Keratinocyte (primary cell): ENCODE results near the gene MEGF8.

Source experiments
- CTCF ChIP-seq, 3 experiments: IDR thresholded peaks in 1 of 3; conservative IDR thresholded peaks in 1 of 3; optimal IDR thresholded peaks in 1 of 3; 2 replicates in 2 of 3; 3 replicates in 1 of 3; pipeline versions ENCODE3 to v1.5.1; 2011; ENCODE audit warnings: low read length in 3 of 3, mild to moderate bottlenecking in 3 of 3, moderate library complexity in 2 of 3, control low read depth in 1 of 3, inconsistent platforms in 1 of 3; ENCODE audit not compliant: insufficient read depth in 2 of 3; ENCODE audit errors: extremely low read depth in 1 of 3
- EZH2 ChIP-seq: IDR thresholded peaks from one replicate; pipeline ENCODE4 v1.6.1; 2012; ENCODE audit warnings: inconsistent platforms, mild to moderate bottlenecking, low read length, moderate library complexity

GRCh38 chr19:42284066-42284501 lies 41.4 kb upstream of the MEGF8 start:
- TF ChIP-seq CTCF (optimal IDR thresholded peaks at IDR 0.05 in 1 of 3, IDR thresholded peaks at IDR 0.05 in 1 of 3, conservative IDR thresholded peaks at IDR 0.05 in 1 of 3; ENCODE audit: extremely low read depth in 1 of 3, insufficient read depth in 2 of 3, low read length in 3 of 3) (no peak), EZH2 (no peak)
